ENCODE measurements around the gene NUAK2. TPM values are rescaled to one million over a fixed set of nuclear protein-coding genes. Genes with fewer than 3 reads are reported as not detected.

The NUAK2 gene
- total and polyA plus RNA-seq, 2 of the 4 experiments (the other 2 are of a cell fraction), result 7.2 to 17.6 TPM

DNA sequence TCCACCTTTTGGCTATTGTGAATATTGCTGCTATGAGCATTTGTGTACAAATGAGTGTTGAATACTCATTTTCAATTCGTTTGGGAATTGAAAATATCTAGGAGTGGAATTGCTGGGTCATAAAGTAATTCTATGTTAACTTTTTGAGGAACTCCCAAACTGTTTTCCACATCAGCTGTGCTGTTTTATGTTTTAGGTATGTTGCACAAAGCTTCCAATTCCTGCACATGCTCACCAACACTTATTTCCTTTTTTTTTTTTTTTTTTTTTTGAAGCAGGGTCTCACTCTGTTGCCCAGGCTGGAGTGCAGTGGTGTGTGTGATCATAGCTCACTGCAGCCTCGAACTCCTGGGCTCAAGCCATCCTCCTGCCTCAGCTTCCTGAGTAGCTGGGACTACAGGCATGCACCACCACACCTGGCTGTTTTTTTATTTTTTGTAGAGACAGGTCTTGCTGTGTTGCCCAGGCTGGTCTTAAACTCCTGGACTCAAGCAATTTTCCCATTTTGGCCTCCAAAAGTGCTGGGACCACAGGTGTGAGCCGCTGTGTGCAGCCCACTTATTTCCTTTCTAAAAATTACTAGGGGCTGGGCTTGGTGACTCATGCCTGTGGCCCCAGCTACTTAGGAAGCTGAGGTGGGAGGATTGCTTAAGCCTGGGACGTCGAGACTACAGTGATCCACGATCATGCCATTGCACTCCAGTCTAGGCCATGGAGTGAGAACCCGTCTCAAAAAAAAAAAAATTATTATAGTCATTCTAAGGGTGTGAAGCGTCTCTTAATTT, 60.4 kb downstream of the NUAK2 start:
- ATAC-seq (ENCODE audit: low read depth), result peak; percentile 56

More for the DNA sequence above, 60.4 kb downstream of the NUAK2 start:
- H4K5ac ChIP-seq (ENCODE audit: low read depth, low read length), result no peak overlapping the region
- dilution Hi-C loops (cut with HindIII; ENCODE audit: low sequenced_read_pairs, unreplicated experiment) (no loop called here), in situ Hi-C loops (cut with MboI; ENCODE audit: low sequenced_read_pairs) (loop anchor here (25.0 kb wide), 1 partner anchor 449 kb away; no protein-coding TSS in a partner anchor), intact Hi-C loops (cut with micrococcal nuclease) (no loop called here)
- H3K18ac ChIP-seq (ENCODE audit: low read depth, low read length), result no peak overlapping the region; the same call in 1 of the 2 replicates
- no peaks in the 10 kb centered on the region for H3K36me3 ChIP-seq (ENCODE audit: control insufficient read depth, insufficient read depth, low read length)
- ChIA-PET POLR2A (ENCODE audit: unreplicated experiment) (interaction anchor here (0.6 kb wide), 1 partner anchor 218 kb away, joined by 8 read pairs; no protein-coding TSS in a partner anchor), CTCF (interaction anchor here (0.6 to 2.8 kb wide), 6 partner anchors 12 to 462 kb away, joined by 3 to 15 read pairs (median 6); no protein-coding TSS in a partner anchor)
- no peaks in the 10 kb centered on the region for H3K9me3 ChIP-seq (ENCODE audit: control insufficient read depth, insufficient read depth, low read length)
- H3K4me3 ChIP-seq (ENCODE audit: insufficient read depth, low read depth, low read length), result no peak overlapping the region
- peak overlapping the region; percentile 95; the same call in 1 of the 2 replicates for H3K14ac ChIP-seq (replicated peaks; ENCODE audit: low read depth, low read length)
- peak overlapping the region; percentile 99; the same call in 1 of the 2 replicates for H2AK5ac ChIP-seq (ENCODE audit: low read depth, low read length)
- H3K4me1 ChIP-seq (ENCODE audit: control insufficient read depth, insufficient read depth, low read length), result peaks cover 26% of the 10 kb centered on the region
- no peaks in the 10 kb centered on the region for H3K27me3 ChIP-seq (ENCODE audit: control insufficient read depth, insufficient read depth, low read length)
- H3K27ac ChIP-seq (ENCODE audit: insufficient read depth, low read length), result no peak overlapping the region
- no peaks in the 10 kb centered on the region for H4K20me1 ChIP-seq (ENCODE audit: insufficient read depth, low read length)
- no peak overlapping the region for H3K4me2 ChIP-seq (ENCODE audit: low read depth, low read length)
- no peak overlapping the region for H2AK9ac ChIP-seq (replicated peaks; ENCODE audit: low read depth, low read length, poor library complexity)
- no TSS peak for BruUV-seq (replicated peaks)
- no peak overlapping the region for H3K9ac ChIP-seq (ENCODE audit: low read depth, low read length)
- WGBS, 2 experiments (ENCODE audit: extremely low coverage in 2 of 2, insufficient read length in 1 of 2), result no CpG with 5 or more reads among the region's 8 CpGs
- peak overlapping the region; percentile 97; the same call in 1 of the 2 replicates for H2BK20ac ChIP-seq (ENCODE audit: low read depth, low read length)
- peak overlapping the region; percentile 96; the same call in 1 of the 2 replicates for H3K23ac ChIP-seq (ENCODE audit: low read depth, low read length)
- H4K8ac ChIP-seq (ENCODE audit: low read depth in 2 of 2, low read length in 2 of 2), result peak overlapping the region in 1 of 2 experiments; percentile 88; a peak in 2 of 4 replicates
- peaks cover 0 to 20% of the 10 kb centered on the region in 2 experiments; a peak in 2 of 4 replicates for H3K79me1 ChIP-seq (ENCODE audit: low read depth in 1 of 2, low read length in 2 of 2)
- H4K91ac ChIP-seq (ENCODE audit: insufficient read depth, low read depth, low read length), result no peak overlapping the region; the same call in 1 of the 2 replicates
- H3K4ac ChIP-seq (ENCODE audit: low read depth, low read length), result peak overlapping the region; percentile 99; the same call in 1 of the 2 replicates
- TF ChIP-seq MAFK (IDR thresholded peaks at IDR 0.05; ENCODE audit: low read depth, low read length) (no peak), FOS (IDR thresholded peaks at IDR 0.05; ENCODE audit: low read depth, low read length) (peak; percentile 70; the same call in 1 of the 2 replicates), CEBPB (IDR thresholded peaks at IDR 0.05; ENCODE audit: low read depth, low read length) (peak; percentile 95), USF2 (IDR thresholded peaks at IDR 0.05; ENCODE audit: low read depth, low read length) (no peak)
- H3K9me1 ChIP-seq (ENCODE audit: insufficient read depth, low read length), result peaks cover 31% of the 10 kb centered on the region
- peak overlapping the region; percentile 77 for H2BK5ac ChIP-seq (ENCODE audit: low read depth, low read length, poor library complexity, severe bottlenecking)
- no peak overlapping the region for H3K56ac ChIP-seq (ENCODE audit: extremely low read depth, insufficient read depth, low read length)
- H2BK120ac ChIP-seq (ENCODE audit: low read depth, low read length), result peak overlapping the region; percentile 97
- no peak overlapping the region for H2AFZ ChIP-seq (replicated peaks; ENCODE audit: low read length, poor library complexity)
- DNase-seq, result peak; percentile 81
- peak overlapping the region; percentile 97; the same call in 1 of the 3 replicates for H2BK15ac ChIP-seq (ENCODE audit: low read depth, low read length)
